Neuronal stem cell (in vitro differentiated cells): Measurements from ENCODE around the gene ST3GAL4.

ENCODE experiments used
- DNase-seq: peaks from one replicate; pipeline ENCODE4 v3.0.0-alpha.2; 2013; ENCODE audit warnings: low spot score
- H2AFZ ChIP-seq: one replicate; pipeline ENCODE4 v1.6.1; 2013; ENCODE audit warnings: mild to moderate bottlenecking, low read length, inconsistent platforms
- H2AK5ac ChIP-seq: 2 replicates; pipeline ENCODE4 v1.6.1; 2013; ENCODE audit warnings: low read depth, mild to moderate bottlenecking, inconsistent platforms, low read length, moderate library complexity, mixed read lengths
- H2BK120ac ChIP-seq: 2 replicates; pipeline ENCODE4 v1.6.1; 2013; ENCODE audit warnings: low read depth, mild to moderate bottlenecking, inconsistent platforms, low read length, moderate library complexity, mixed read lengths
- H2BK12ac ChIP-seq: one replicate; pipeline ENCODE4 v1.6.1; 2013; ENCODE audit warnings: low read length, inconsistent platforms
- H2BK15ac ChIP-seq: 2 replicates; pipeline ENCODE4 v1.6.1; 2013; ENCODE audit warnings: mild to moderate bottlenecking, low read length, inconsistent platforms, mixed read lengths
- H2BK5ac ChIP-seq: one replicate; pipeline ENCODE4 v1.6.1; 2013; ENCODE audit warnings: inconsistent platforms, mild to moderate bottlenecking, low read length, moderate library complexity
- H3K14ac ChIP-seq: one replicate; pipeline ENCODE4 v1.6.1; 2013; ENCODE audit warnings: low read length, inconsistent platforms
- H3K18ac ChIP-seq: 2 replicates; pipeline ENCODE4 v1.6.1; 2013; ENCODE audit warnings: low read length, inconsistent platforms
- H3K23ac ChIP-seq: 2 replicates; pipeline ENCODE4 v1.6.1; 2013; ENCODE audit warnings: low read depth, mild to moderate bottlenecking, mixed read lengths, low read length, inconsistent platforms; ENCODE audit not compliant: poor library complexity
- H3K27ac ChIP-seq: replicated peaks from 3 replicates; pipeline ENCODE4 v1.5.1; 2013; ENCODE audit warnings: low read length, inconsistent platforms
- H3K27me3 ChIP-seq, 3 experiments: 2 replicates each; pipeline ENCODE4 v1.6.1; 2013; ENCODE audit warnings: low read length in 3 of 3, mild to moderate bottlenecking in 2 of 3, inconsistent platforms in 1 of 3, low read depth in 1 of 3, mixed read lengths in 1 of 3, moderate library complexity in 1 of 3; ENCODE audit not compliant: control insufficient read depth in 3 of 3, insufficient read depth in 3 of 3
- H3K36me3 ChIP-seq, 2 donors: replicated peaks in 1 of 2; 2 replicates each; pipeline ENCODE4 v1.6.1; 2013; ENCODE audit warnings: low read length in 2 of 2; ENCODE audit not compliant: control insufficient read depth in 2 of 2, insufficient read depth in 2 of 2
- H3K4ac ChIP-seq: 2 replicates; pipeline ENCODE4 v1.6.1; 2013; ENCODE audit warnings: inconsistent platforms, mild to moderate bottlenecking, low read length, moderate library complexity
- H3K4me1 ChIP-seq, 2 donors: 1 replicate in 1 of 2; 2 replicates in 1 of 2; pipeline ENCODE4 v1.6.1; 2013; ENCODE audit warnings: low read length in 2 of 2, low read depth in 1 of 2; ENCODE audit not compliant: control insufficient read depth in 2 of 2, insufficient read depth in 1 of 2
- H3K4me2 ChIP-seq: one replicate; pipeline ENCODE4 v1.6.1; 2013; ENCODE audit warnings: mild to moderate bottlenecking, low read length, inconsistent platforms; ENCODE audit not compliant: insufficient read depth, poor library complexity, severe bottlenecking
- H3K4me3 ChIP-seq, 2 donors: 2 replicates each; pipeline ENCODE4 v1.5.1; 2013; ENCODE audit warnings: low read length in 2 of 2, mild to moderate bottlenecking in 2 of 2, inconsistent platforms in 1 of 2, moderate library complexity in 1 of 2
- H3K79me1 ChIP-seq: one replicate; pipeline ENCODE4 v1.6.1; 2013; ENCODE audit warnings: low read depth, mild to moderate bottlenecking, inconsistent platforms, low read length, moderate library complexity
- H3K9ac ChIP-seq: one replicate; pipeline ENCODE4 v1.6.1; 2013; ENCODE audit warnings: mild to moderate bottlenecking, low read depth, low read length, inconsistent platforms; ENCODE audit not compliant: poor library complexity
- H3K9me3 ChIP-seq, 2 donors: replicated peaks in 1 of 2; 2 replicates each; pipeline versions ENCODE3 to v1.6.1; 2013; ENCODE audit warnings: low read length in 2 of 2, mild to moderate bottlenecking in 2 of 2, inconsistent platforms in 1 of 2, low read depth in 1 of 2, mixed read lengths in 1 of 2, moderate library complexity in 1 of 2; ENCODE audit not compliant: control insufficient read depth in 2 of 2, insufficient read depth in 1 of 2
- H4K8ac ChIP-seq: one replicate; pipeline ENCODE4 v1.6.1; 2013; ENCODE audit warnings: low read depth, mild to moderate bottlenecking, inconsistent platforms, low read length, moderate library complexity
- H4K91ac ChIP-seq: one replicate; pipeline ENCODE4 v1.6.1; 2013; ENCODE audit warnings: low read length, low read depth, mild to moderate bottlenecking, inconsistent platforms; ENCODE audit not compliant: poor library complexity
- WGBS, 2 donors: extraction: QIAGEN DNeasy Blood & Tissue Kit; methylation state at CpG; one replicate each; pipeline ENCODE4 v1.1.7; 2013; ENCODE audit warnings: missing lambda C conversion rate in 2 of 2, mixed read lengths in 1 of 2; ENCODE audit not compliant: insufficient read length in 2 of 2, insufficient replicate concordance in 1 of 2; ENCODE audit errors: extremely low coverage in 2 of 2; 5-methylcytosine and 5-hydroxymethylcytosine counted together

Gene ST3GAL4

DNA sequence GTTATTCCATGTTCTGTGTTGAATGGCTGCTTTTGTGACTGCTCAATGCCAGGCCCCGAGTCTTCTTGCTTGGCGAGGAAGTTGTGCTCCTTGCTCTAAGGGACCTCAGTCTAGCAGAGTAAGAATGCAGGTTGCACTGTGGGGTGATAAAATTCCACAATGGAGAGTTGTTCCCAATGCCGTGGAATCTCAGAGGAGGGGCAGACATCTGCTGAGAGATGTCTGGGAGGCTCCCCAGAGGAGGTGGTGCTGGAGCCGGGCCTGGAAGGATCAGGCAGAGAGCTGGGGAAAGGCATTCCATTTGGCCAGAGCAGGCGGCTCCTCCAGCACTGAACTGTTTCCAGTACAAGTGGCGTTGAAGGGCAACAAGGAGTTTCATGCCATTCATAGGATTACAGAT is 55.2 kb downstream of the ST3GAL4 start:
- Histone ChIP-seq H3K27me3 (no peaks in the 10 kb centered on the region), H4K91ac (no peak overlapping the region), H3K27ac (no peak overlapping the region), H2BK15ac (no peak overlapping the region), H2AK5ac (no peak overlapping the region), H2AFZ (no peak overlapping the region), H3K4me2 (no peak overlapping the region), H3K9ac (no peak overlapping the region), H2BK12ac (no peak overlapping the region), H3K36me3 (peaks cover 21 to 42% of the 10 kb centered on the region in 2 donors), H2BK120ac (no peak overlapping the region), H3K4me1 (no peaks in the 10 kb centered on the region), H4K8ac (no peak overlapping the region), H3K18ac (no peak overlapping the region), H3K23ac (no peak overlapping the region), H3K4me3 (no peak overlapping the region), H3K14ac (no peak overlapping the region), H3K4ac (no peak overlapping the region), H3K79me1 (no peaks in the 10 kb centered on the region), H2BK5ac (no peak overlapping the region), H3K9me3 (no peaks in the 10 kb centered on the region)
- WGBS, 2 donors, result no CpG with 5 or more reads among the region's 6 CpGs
- DNase-seq, result no peak

DNA sequence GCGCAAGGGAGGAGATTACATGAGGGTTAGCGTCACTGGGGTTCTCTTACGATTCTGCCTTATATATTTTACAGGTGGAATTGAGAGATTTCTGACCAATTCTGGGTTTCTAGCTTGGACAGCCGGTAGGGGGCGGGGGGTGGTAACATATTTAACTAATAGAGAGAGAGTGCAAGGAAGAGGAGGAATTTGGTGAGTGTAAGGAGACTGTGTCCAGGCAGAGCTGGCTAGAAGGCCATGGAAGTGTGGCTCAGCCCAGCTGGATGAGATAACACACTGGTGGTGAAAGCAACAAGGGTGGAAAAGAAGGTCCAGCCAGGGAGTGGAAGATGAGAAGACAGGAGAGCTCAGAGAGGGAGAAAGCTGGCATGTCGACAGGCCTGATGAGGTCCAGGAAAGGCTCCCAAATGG is 56.5 kb downstream of the ST3GAL4 start:
- Histone ChIP-seq H2BK15ac (no peak overlapping the region), H3K4me2 (no peak overlapping the region), H3K36me3 (peaks cover 21 to 39% of the 10 kb centered on the region in 2 donors), H3K9ac (no peak overlapping the region), H4K8ac (no peak overlapping the region), H3K9me3 (no peaks in the 10 kb centered on the region), H2AK5ac (no peak overlapping the region), H3K4me3 (no peak overlapping the region), H2AFZ (no peak overlapping the region), H2BK120ac (no peak overlapping the region), H3K18ac (no peak overlapping the region), H3K4ac (no peak overlapping the region), H3K4me1 (peaks cover 0 to 2% of the 10 kb centered on the region in 2 donors), H3K79me1 (no peaks in the 10 kb centered on the region), H3K27me3 (no peaks in the 10 kb centered on the region), H3K23ac (no peak overlapping the region), H3K27ac (no peak overlapping the region), H2BK5ac (no peak overlapping the region), H3K14ac (no peak overlapping the region), H4K91ac (no peak overlapping the region), H2BK12ac (no peak overlapping the region)
- no CpG with 5 or more reads among the region's 6 CpGs for WGBS, 2 donors
- DNase-seq, result no peak

- no CpG with 5 or more reads among the region's 11 CpGs for WGBS, 2 donors
- Histone ChIP-seq H3K23ac (no peak overlapping the region), H2BK5ac (no peak overlapping the region), H2AFZ (no peak overlapping the region), H3K9ac (peak overlapping the region; percentile 53), H3K4me1 (peaks cover 0 to 2% of the 10 kb centered on the region in 2 donors), H3K4ac (no peak overlapping the region), H2BK15ac (no peak overlapping the region), H3K4me2 (no peak overlapping the region), H3K18ac (no peak overlapping the region), H2BK12ac (no peak overlapping the region), H4K91ac (no peak overlapping the region), H4K8ac (no peak overlapping the region), H2AK5ac (no peak overlapping the region), H3K79me1 (no peaks in the 10 kb centered on the region), H3K27ac (no peak overlapping the region), H3K9me3 (no peaks in the 10 kb centered on the region), H3K36me3 (peaks cover 12 to 29% of the 10 kb centered on the region in 2 donors), H3K27me3 (no peaks in the 10 kb centered on the region), H3K14ac (no peak overlapping the region), H2BK120ac (no peak overlapping the region), H3K4me3 (no peak overlapping the region)
- no peak for DNase-seq
Measured at GRCh38 chr11:126413426-126413825, 57.9 kb downstream of the ST3GAL4 start.

DNA sequence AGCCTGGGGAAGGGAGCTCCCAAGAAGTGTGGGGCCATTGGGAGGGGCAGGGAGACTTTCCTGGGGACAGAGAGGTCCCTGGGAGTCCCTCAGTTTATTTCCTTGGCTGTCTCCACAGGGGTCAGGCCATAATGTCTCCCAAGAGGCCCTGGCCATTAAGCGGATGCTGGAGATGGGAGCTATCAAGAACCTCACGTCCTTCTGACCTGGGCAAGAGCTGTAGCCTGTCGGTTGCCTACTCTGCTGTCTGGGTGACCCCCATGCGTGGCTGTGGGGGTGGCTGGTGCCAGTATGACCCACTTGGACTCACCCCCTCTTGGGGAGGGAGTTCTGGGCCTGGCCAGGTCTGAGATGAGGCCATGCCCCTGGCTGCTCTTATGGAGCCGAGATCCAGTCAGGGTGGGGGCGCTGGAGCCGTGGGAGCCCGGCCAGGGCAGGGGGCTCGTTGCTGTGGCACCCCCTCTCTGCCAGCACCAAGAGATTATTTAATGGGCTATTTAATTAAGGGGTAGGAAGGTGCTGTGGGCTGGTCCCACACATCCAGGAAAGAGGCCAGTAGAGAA is 58.4 kb downstream of the ST3GAL4 start:
- no peak overlapping the region for H4K8ac ChIP-seq
- no peak overlapping the region for H3K14ac ChIP-seq
- no peak overlapping the region for H3K4me3 ChIP-seq
- no peak overlapping the region for H3K9ac ChIP-seq
- no peak overlapping the region for H4K91ac ChIP-seq
- peaks cover 8 to 24% of the 10 kb centered on the region in 2 donors for H3K36me3 ChIP-seq
- H3K79me1 ChIP-seq, result no peaks in the 10 kb centered on the region
- no peak overlapping the region for H3K27ac ChIP-seq
- no peaks in the 10 kb centered on the region for H3K27me3 ChIP-seq
- H3K23ac ChIP-seq, result no peak overlapping the region
- no peak overlapping the region for H2AFZ ChIP-seq
- H3K9me3 ChIP-seq, result no peaks in the 10 kb centered on the region
- H2BK5ac ChIP-seq, result no peak overlapping the region
- DNase-seq, result no peak
- H2AK5ac ChIP-seq, result no peak overlapping the region
- no peak overlapping the region for H2BK120ac ChIP-seq
- H2BK15ac ChIP-seq, result no peak overlapping the region
- no CpG with 5 or more reads among the region's 9 CpGs for WGBS, 2 donors
- peaks cover 0 to 2% of the 10 kb centered on the region in 2 donors for H3K4me1 ChIP-seq
- H3K4me2 ChIP-seq, result no peak overlapping the region
- H3K4ac ChIP-seq, result no peak overlapping the region
- no peak overlapping the region for H3K18ac ChIP-seq
- no peak overlapping the region for H2BK12ac ChIP-seq
